ENCODE data around the gene ADAM22. TPM values are rescaled to one million over a fixed set of nuclear protein-coding genes. Genes with fewer than 3 reads are reported as not detected.

Gene ADAM22
- total and polyA plus RNA-seq, 10 of the 15 experiments (the other 5 are each of a cell fraction or from before 2014, with no cell fraction given): 1.4 to 24.5 (median 7.6) TPM

GRCh38 chr7:88203401-88203800, 269.4 kb downstream of the ADAM22 start:
- Histone ChIP-seq H3K27ac (ENCODE audit: control insufficient read depth, insufficient read depth) (no peak overlapping the region), H3K9me3 (replicated peaks; ENCODE audit: control insufficient read depth, insufficient read depth, low read length) (no peaks in the 10 kb centered on the region; the same call in 2 of the 3 replicates), H3K36me3 (ENCODE audit: control insufficient read depth in 2 of 2, insufficient read depth in 2 of 2, low read length in 1 of 2) (peaks cover 3 to 35% of the 10 kb centered on the region in 2 experiments), H3K4me3 (no peak overlapping the region), H2AFZ (ENCODE audit: control insufficient read depth, low read depth, low read length) (no peak overlapping the region), H3K79me2 (ENCODE audit: control insufficient read depth, insufficient read depth, low read length) (no peaks in the 10 kb centered on the region), H4K20me1 (ENCODE audit: control insufficient read depth, insufficient read depth) (no peaks in the 10 kb centered on the region), H3K27me3 (replicated peaks in 1 of 2; ENCODE audit: control insufficient read depth in 2 of 2, insufficient read depth in 2 of 2, low read length in 1 of 2) (no peaks in the 10 kb centered on the region), H3K4me2 (ENCODE audit: control insufficient read depth, insufficient read depth) (no peak overlapping the region), H3K9ac (ENCODE audit: control insufficient read depth, insufficient read depth, low read length) (no peak overlapping the region), H3K4me1 (ENCODE audit: control insufficient read depth, insufficient read depth, low read length) (peaks cover 3% of the 10 kb centered on the region; the same call in 1 of the 2 replicates)
- no TSS peak for BruUV-seq (replicated peaks)
- RAD21 ChIA-PET (ENCODE audit: unreplicated experiment): interaction anchor here (1.0 to 3.8 kb wide), 6 partner anchors 12 to 39 kb away, joined by 3 to 52 read pairs (median 5); partner anchors contain the start of gene SRI
- CTCF ChIA-PET: interaction anchor here (1.0 to 3.4 kb wide), 7 partner anchors 8 to 154 kb away, joined by 3 to 26 read pairs (median 12); no protein-coding TSS in a partner anchor
- intact Hi-C loops (cut with micrococcal nuclease; ENCODE audit: unreplicated experiment) (no loop called here), in situ Hi-C loops (cut with MboI) (no loop called here)
- 96% methylated on average over 4 of the region's 4 CpGs for WGBS (ENCODE audit: insufficient coverage, insufficient replicate concordance, low lambda C conversion rate, missing lambda C conversion rate)
- TF ChIP-seq NFXL1 (IDR thresholded peaks at IDR 0.05; ENCODE audit: borderline replicate concordance) (no peak), RCOR1 (conservative IDR thresholded peaks at IDR 0.05; ENCODE audit: low read depth, low read length) (no peak), STAT3 (IDR thresholded peaks at IDR 0.05; ENCODE audit: low read depth, low read length) (no peak), CBX5 (IDR thresholded peaks at IDR 0.05; ENCODE audit: low read depth) (no peak), ZNF217 (IDR thresholded peaks at IDR 0.05) (no peak)
- TF ChIP-seq, protein P1, sequence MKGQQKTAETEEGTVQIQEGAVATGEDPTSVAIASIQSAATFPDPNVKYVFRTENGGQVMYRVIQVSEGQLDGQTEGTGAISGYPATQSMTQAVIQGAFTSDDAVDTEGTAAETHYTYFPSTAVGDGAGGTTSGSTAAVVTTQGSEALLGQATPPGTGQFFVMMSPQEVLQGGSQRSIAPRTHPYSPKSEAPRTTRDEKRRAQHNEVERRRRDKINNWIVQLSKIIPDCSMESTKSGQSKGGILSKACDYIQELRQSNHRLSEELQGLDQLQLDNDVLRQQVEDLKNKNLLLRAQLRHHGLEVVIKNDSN (IDR thresholded peaks at IDR 0.05; ENCODE audit: borderline replicate concordance, extremely low read length, insufficient read depth, low read depth, low read length): no peak
- TF ChIP-seq, protein P2, sequence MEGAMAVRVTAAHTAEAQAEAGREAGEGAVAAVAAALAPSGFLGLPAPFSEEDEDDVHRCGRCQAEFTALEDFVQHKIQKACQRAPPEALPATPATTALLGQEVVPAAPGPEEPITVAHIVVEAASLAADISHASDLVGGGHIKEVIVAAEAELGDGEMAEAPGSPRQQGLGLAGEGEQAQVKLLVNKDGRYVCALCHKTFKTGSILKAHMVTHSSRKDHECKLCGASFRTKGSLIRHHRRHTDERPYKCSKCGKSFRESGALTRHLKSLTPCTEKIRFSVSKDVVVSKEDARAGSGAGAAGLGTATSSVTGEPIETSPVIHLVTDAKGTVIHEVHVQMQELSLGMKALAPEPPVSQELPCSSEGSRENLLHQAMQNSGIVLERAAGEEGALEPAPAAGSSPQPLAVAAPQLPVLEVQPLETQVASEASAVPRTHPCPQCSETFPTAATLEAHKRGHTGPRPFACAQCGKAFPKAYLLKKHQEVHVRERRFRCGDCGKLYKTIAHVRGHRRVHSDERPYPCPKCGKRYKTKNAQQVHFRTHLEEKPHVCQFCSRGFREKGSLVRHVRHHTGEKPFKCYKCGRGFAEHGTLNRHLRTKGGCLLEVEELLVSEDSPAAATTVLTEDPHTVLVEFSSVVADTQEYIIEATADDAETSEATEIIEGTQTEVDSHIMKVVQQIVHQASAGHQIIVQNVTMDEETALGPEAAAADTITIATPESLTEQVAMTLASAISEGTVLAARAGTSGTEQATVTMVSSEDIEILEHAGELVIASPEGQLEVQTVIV (IDR thresholded peaks at IDR 0.05; ENCODE audit: borderline replicate concordance, partially characterized antibody): no peak
- POLR2A ChIA-PET: interaction anchor here (0.8 to 2.3 kb wide), 5 partner anchors 9 to 1864 kb away, joined by 4 to 11 read pairs (median 9); no protein-coding TSS in a partner anchor
- ATAC-seq (no peak), FAIRE-seq (no peak), DNase-seq (ENCODE audit: low read depth, low spot score) (no peak)
- SMC1A ChIA-PET (ENCODE audit: uncharacterized antibody, unreplicated experiment): interaction anchor here (1.2 to 4.5 kb wide), 7 partner anchors 11 to 192 kb away, joined by 3 to 78 read pairs (median 4); no protein-coding TSS in a partner anchor

Measured in GM12878 (cell line).